Measurements from ENCODE around the gene MICA.

GRCh38 chr6:31386977-31387376, 16.4 kb upstream of the MICA start:
- TF ChIP-seq ZNF354C (tag by site-specific recombination; IDR thresholded peaks at IDR 0.05; ENCODE audit: borderline replicate concordance, low read depth) (no peak), ZNF518A (tag by site-specific recombination; conservative IDR thresholded peaks at IDR 0.05; ENCODE audit: low read depth) (no peak), KLF17 (tag by site-specific recombination; IDR thresholded peaks at IDR 0.05) (no peak)
